ENCODE measurements around the gene BMP6. TPM values are rescaled to one million over a fixed set of nuclear protein-coding genes. Genes with fewer than 3 reads are reported as not detected.

The BMP6 gene
- total RNA-seq, 4 donors from 2014 or later: 1.8 to 7.4 (median 3.8) TPM

DNA sequence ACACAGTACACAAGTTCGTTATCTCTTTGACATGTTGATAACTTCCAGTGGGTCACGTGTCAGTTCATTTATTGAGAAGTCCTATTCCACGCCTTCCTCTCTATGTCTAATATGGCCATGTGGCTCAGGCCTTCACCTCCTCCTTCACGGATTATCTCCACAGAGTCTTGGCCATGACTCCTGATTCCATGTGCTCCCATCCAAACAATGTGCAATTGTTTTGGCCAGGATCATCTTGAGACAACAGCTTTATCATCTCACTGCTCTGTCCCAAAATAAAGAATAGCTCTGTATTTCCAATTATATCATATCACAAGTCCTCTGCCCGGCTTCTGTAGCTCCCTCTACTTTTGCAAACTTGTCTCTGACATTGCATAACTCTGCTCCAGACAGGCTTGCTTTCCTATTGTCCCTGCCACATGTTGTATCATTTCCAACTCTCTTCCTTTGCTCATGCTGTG lies 195.8 kb downstream of the BMP6 start:
- DNase-seq (ENCODE audit: low spot score in 2 of 2): no peak
- Histone ChIP-seq H3K9me3 (peaks cover 5% of the 10 kb centered on the region), H3K27me3 (no peaks in the 10 kb centered on the region), H3K36me3 (no peaks in the 10 kb centered on the region), H3K4me1 (no peaks in the 10 kb centered on the region), H3K27ac (no peak overlapping the region), H3K4me3 (no peak overlapping the region)
- WGBS: 80% methylated on average over 5 of the region's 5 CpGs
- TF ChIP-seq POLR2AphosphoS5 (IDR thresholded peaks at IDR 0.05) (no peak), POLR2A (IDR thresholded peaks at IDR 0.05) (no peak), EP300 (IDR thresholded peaks at IDR 0.05) (no peak)
- TF ChIP-seq, protein P1, sequence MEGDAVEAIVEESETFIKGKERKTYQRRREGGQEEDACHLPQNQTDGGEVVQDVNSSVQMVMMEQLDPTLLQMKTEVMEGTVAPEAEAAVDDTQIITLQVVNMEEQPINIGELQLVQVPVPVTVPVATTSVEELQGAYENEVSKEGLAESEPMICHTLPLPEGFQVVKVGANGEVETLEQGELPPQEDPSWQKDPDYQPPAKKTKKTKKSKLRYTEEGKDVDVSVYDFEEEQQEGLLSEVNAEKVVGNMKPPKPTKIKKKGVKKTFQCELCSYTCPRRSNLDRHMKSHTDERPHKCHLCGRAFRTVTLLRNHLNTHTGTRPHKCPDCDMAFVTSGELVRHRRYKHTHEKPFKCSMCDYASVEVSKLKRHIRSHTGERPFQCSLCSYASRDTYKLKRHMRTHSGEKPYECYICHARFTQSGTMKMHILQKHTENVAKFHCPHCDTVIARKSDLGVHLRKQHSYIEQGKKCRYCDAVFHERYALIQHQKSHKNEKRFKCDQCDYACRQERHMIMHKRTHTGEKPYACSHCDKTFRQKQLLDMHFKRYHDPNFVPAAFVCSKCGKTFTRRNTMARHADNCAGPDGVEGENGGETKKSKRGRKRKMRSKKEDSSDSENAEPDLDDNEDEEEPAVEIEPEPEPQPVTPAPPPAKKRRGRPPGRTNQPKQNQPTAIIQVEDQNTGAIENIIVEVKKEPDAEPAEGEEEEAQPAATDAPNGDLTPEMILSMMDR (IDR thresholded peaks at IDR 0.05): no peak

DNA sequence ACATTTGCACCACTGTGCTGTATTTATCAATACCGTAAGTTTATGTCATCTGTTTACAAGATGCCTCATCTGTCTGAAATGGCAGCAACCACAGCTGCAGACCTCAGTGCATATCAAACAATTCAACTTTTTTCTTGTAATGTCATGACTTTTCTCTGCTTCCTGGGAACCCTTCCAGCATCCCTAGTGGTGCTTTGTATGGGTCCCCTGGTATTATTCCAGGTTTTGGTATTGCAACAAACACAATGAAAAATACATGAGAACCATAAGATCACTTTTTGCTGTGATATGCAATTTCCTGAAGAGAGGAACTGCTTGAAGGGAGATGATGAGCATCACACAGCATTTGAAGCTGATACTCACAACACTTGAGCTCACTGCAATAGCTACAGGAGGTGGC lies 196.7 kb downstream of the BMP6 start:
- Histone ChIP-seq H3K27me3 (no peaks in the 10 kb centered on the region), H3K27ac (no peak overlapping the region), H3K36me3 (no peaks in the 10 kb centered on the region), H3K4me3 (no peak overlapping the region), H3K9me3 (peaks cover 5% of the 10 kb centered on the region), H3K4me1 (no peaks in the 10 kb centered on the region)
- no peak for TF ChIP-seq EP300 (IDR thresholded peaks at IDR 0.05)
- TF ChIP-seq, protein P1 (IDR thresholded peaks at IDR 0.05): no peak
- TF ChIP-seq POLR2AphosphoS5 (IDR thresholded peaks at IDR 0.05): no peak
- TF ChIP-seq POLR2A (IDR thresholded peaks at IDR 0.05): no peak
- no peak for DNase-seq (ENCODE audit: low spot score in 2 of 2)
- 82% methylated on average over 1 of the region's 1 CpG for WGBS

- Histone ChIP-seq H3K27ac (no peak overlapping the region), H3K9me3 (peaks cover 5% of the 10 kb centered on the region), H3K27me3 (no peaks in the 10 kb centered on the region), H3K4me3 (no peak overlapping the region), H3K36me3 (no peaks in the 10 kb centered on the region), H3K4me1 (no peaks in the 10 kb centered on the region)
- no peak for DNase-seq (ENCODE audit: low spot score in 2 of 2)
- TF ChIP-seq EP300 (IDR thresholded peaks at IDR 0.05): no peak
- no peak for TF ChIP-seq POLR2AphosphoS5 (IDR thresholded peaks at IDR 0.05)
- TF ChIP-seq POLR2A (IDR thresholded peaks at IDR 0.05): no peak
- TF ChIP-seq, protein P1 (IDR thresholded peaks at IDR 0.05): no peak
Measured at GRCh38 chr6:7924867-7925266, 199.0 kb downstream of the BMP6 start.

Other genes with a start within 250 kb of the BMP6 start
- gene DSP, start 184.4 kb upstream of the BMP6 start, total RNA-seq: 1,000 to 10,000 TPM; 1,704 to 2,508 (median 2,195) TPM
- gene SNRNP48, start 135.9 kb upstream of the BMP6 start, total RNA-seq: 10 to 100 TPM in 2 of 4 donors, 1 to 10 TPM in 2; 7.9 to 12.4 (median 9.7) TPM
- gene TXNDC5, start 184.7 kb downstream of the BMP6 start, total RNA-seq: 10 to 100 TPM; 49.2 to 61.1 (median 60.3) TPM